NCI-H1048 (cell line): ENCODE data around the gene PEAK3.
A peak's percentile ranks its signal among the peaks of the same experiment; 100 is the strongest.

Experiments used
- DNase-seq: peaks from one replicate; lab custom pipeline; 2025; lab: John Stamatoyannopoulos, UW

PEAK3 gene, protein sequence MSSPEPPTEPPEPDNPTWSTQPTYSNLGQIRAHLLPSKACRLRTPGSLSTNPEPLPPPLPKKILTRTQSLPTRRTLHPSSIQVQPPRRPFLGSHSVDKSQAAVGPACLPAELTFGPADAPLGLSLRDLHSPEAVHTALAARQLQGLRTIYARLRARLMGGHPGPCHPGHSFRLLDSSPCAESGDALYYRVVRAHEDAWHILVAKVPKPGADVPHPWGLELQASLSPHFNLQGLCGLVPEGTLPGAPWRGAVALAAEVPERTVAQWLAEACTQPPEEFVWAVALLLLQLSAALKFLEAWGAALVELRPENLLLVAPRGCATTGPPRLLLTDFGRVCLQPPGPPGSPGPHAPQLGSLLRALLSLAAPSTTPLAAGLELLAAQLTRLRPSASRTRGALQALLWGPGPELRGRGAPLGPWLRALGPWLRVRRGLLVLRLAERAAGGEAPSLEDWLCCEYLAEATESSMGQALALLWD

GRCh38 chr19:2282062-2282861 lies at the start of gene PEAK3:
PEAK3 (minus strand) TSS chr19:2282175; CDS start chr19:2280931, 1,244 bp downstream.
- DNase-seq: no peak

GRCh38 chr19:2330632-2331284 lies 48.8 kb upstream of the PEAK3 start:
- no peak for DNase-seq

DNA sequence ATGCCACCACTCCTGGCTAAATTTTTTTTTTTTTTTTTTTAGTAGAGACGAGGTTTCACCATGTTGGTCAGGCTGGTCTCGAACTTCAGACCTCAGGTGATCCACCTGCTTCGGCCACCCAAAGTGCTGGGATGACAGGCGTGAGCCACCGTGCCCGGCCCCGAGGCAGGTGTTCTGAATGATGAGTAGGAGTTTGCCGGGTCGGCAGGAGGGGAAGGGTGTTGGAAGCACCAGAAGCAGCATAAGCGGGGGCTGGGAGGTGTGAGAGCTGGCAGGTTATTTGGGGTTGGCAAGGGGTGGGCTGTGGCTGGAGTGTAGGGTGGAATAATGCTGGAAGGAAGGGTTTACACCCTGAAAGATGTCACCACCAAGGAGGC lies 48.3 kb upstream of the PEAK3 start:
- no peak for DNase-seq

- no peak for DNase-seq
These were observed 47.5 kb upstream of the PEAK3 start for GRCh38 chr19:2329501-2329916.

DNA sequence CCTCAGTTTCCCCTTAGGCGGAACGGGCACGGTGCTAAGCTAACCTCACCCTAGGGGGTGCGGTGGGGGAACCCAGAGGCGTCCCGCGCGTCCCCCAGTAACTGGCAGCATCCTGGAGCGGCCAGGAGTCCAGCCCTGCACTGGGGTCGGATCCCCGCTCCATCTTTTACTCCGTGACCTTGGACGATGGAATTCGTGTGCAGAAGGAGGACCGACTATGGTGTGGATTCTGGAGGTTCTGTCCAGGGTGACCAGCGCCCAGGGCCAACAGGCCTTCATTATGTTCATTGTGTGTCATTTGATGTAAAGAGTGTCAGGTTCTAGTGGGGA lies 47.1 kb upstream of the PEAK3 start:
- no peak for DNase-seq

- DNase-seq: peak; percentile 75
These were observed 46.6 kb upstream of the PEAK3 start, which contains the start of the genes LSM7 and SPPL2B for GRCh38 chr19:2328401-2329148. LSM7 (minus strand) TSS chr19:2328586; CDS start chr19:2328566, 20 bp downstream. SPPL2B (plus strand) TSS chr19:2328684; CDS start chr19:2328710, 26 bp downstream.

DNA sequence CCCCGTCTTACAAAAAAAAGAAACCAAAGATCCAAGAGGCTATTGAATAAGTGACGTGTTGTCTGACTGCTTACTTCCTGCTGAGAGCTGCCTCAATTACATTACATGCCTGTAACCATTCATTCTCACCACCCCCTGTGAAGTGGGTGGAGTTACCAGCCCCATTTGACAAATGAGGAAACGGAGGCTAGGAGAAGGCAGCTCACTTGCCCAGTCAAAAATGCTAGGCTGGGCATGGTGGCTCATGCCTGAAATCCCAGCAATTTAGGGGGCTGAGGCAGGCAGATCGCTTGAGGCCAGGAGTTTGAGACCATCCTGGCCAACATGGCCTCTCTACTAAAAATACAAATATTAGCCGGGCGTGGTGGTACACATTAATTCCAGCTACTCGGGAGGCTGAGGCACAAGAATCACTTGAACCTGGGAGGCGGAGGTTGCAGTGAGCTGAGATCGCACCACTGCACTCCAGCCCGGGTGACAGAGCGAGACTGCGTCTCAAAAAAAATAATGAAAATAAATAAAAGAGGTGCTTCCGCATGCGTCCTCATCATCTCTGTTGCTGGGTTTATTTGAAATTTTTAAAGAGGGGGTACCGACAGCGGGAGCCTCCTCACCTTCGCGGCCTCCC lies 45.9 kb upstream of the PEAK3 start:
- peak; percentile 71 for DNase-seq

- no peak for DNase-seq
These were observed 44.9 kb upstream of the PEAK3 start for GRCh38 chr19:2326699-2327360.

DNA sequence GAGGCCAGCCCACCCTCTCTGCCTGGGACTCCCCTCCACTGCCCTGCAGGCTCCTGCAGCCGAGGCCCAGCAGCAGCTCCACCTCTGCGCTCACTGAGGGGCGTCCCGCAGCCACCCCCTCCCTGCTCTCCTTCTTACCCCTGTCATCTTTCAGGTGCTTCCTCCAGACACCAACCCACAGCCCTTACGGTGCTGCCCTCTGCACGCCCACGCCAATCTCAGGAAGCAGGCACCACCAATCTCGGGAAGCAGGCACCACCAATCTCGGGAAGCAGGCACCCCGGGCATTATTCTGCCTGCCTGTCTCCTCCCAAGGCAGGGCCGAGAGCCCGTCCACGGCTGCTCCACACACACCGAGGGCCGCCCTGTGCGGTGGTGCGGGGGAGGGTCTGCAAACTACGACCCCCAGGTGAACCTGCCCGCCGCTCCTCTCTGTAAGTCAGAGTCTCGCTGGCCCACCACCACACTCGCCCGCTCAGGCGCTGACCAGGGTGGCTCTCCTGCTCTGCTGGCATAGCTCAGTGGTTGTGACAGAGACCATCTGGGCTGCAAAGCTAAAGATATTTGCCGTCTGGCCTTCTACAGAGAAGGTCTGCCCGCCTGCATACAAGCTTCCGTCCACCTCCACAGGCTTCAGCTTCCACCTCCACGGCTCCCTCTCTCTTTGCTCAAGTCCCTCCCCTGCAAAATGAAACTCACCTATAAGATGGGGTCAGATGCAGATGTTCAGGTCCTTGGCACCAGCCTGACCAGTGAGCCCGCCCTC lies 43.5 kb upstream of the PEAK3 start:
- no peak for DNase-seq

DNA sequence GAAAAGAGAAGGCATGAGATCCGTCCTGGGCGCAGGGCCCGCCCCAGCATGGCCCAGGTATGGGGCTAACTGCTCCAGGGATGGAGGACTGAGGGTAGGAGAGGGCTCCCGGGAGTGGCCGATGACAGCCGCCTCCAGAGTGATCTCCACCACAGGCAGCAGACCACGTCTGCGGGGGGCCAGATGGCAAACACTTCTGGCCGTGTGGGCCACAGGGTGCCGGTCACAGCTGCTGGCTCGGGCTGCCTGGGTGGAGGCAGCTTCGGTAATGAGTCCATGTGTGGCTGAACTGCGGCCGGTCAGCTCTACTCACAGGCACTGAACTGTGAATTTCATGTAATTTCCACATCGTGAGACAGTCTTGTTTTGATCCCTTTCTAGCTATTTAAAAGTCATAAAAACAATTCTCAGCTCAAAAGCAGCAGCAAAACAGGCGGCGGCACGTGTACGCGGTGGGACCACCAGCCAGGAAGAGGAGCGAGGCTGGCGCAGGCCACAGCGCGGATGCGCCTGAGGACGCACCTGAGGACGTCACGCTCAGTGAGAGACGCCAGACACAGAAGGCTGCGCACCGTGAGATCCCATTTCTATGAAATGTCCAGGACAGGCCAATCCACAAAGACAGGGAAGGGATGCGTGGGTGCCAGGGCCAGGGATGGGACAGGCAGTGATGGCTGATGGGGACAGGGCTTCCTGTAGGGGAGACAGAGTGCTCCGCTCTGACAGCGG lies 42.4 kb upstream of the PEAK3 start:
- no peak for DNase-seq

- DNase-seq: no peak
These were observed 41.7 kb upstream of the PEAK3 start for GRCh38 chr19:2323707-2324106.

GRCh38 chr19:2321565-2322283 lies 39.7 kb upstream of the PEAK3 start:
- no peak for DNase-seq

- no peak for DNase-seq
These were observed 39.0 kb upstream of the PEAK3 start for GRCh38 chr19:2320939-2321338.

DNA sequence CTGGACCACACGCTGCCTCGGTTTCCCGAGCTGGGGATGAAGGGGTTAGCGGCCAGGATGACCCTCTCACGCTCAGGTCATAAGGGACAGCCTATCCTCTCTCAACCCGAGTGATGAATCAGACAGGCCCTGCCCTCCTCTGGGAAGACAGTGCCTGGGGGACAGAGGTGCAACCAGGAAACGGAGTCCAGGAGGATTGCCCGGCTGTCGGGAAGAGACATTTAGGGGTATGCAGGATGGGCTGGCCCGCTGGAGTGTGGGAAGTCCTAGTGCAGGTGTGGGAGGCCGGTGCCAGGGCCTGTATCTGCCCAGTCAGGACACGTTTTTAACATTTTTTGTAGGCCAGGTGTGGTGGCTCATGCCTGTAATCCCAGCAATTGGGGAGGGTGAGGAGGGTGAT lies 38.1 kb upstream of the PEAK3 start:
- DNase-seq: no peak

- DNase-seq: no peak
These were observed 37.6 kb upstream of the PEAK3 start for GRCh38 chr19:2319551-2319950.

GRCh38 chr19:2318923-2319322 lies 36.9 kb upstream of the PEAK3 start:
- DNase-seq: no peak

DNA sequence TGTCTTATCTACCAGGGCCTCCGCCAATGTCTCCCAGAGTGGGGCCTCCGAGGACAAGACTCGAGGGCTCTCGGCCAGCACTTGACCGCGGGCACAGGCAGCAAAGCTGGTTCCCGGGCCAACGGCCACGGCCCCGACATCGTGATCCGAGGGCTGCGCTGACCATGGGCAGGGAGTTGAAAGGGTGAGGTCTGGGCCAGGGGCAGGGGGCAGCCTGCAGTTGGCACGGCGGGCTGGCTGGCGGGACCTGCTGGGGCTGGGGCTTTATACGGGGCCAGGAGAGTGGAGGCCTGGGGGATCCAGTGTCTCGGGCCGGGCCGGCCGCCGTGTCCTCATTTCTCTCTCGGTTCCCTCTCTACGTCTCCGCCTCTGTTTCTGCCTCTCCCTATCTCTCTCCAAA lies 35.8 kb upstream of the PEAK3 start:
- DNase-seq: no peak

GRCh38 chr19:2317300-2317699 lies 35.3 kb upstream of the PEAK3 start:
- DNase-seq: no peak
